B cell (primary cell): ENCODE results near the gene ATXN1. TPM values are rescaled to one million over a fixed set of nuclear protein-coding genes. Genes with fewer than 3 reads are reported as not detected.

Source experiments
- ATAC-seq: fragments of 200-7000 bp; cut with Tn5 transposase; one replicate; pipeline ENCODE4 v1.10.0; 2021; ENCODE audit warnings: low read depth, mild to moderate bottlenecking, moderate number of reproducible peaks, moderate library complexity
- CTCF ChIA-PET: fragments of 350-600 bp; sonication (Branson Sonifier 250); formaldehyde crosslinking; loops from one replicate; lab custom pipeline; 2021; ENCODE audit warnings: antibody characterized with exemption, inconsistent platforms; lab: Charles Lee
- POLR2A ChIA-PET: fragments of 350-600 bp; sonication (Branson Sonifier 250); formaldehyde crosslinking; loops from one replicate; lab custom pipeline; 2021; ENCODE audit warnings: antibody characterized with exemption; lab: Charles Lee
- DNase-seq: peaks from one replicate; pipeline ENCODE4 v3.0.0; 2013
- H2AFZ ChIP-seq: 2 replicates; pipeline ENCODE4 v1.6.1; 2012; ENCODE audit warnings: mild to moderate bottlenecking, low read depth, low read length; ENCODE audit not compliant: insufficient read depth, poor library complexity, severe bottlenecking
- H3K27ac ChIP-seq, 2 donors: 1 replicate in 1 of 2; 2 replicates in 1 of 2; pipeline ENCODE4 v1.5.1; 2012 to 2013; ENCODE audit warnings: low read length in 2 of 2, mild to moderate bottlenecking in 2 of 2, moderate library complexity in 1 of 2
- H3K27me3 ChIP-seq, 4 experiments: fragments of 200-600 bp in 1 of 4; sonication (generic) in 1 of 4; replicated peaks in 1 of 4; 1 replicate in 2 of 4; 2 replicates in 2 of 4; pipeline versions ENCODE4 v1.6.1 to v1.7.0; 2013 to 2016; ENCODE audit warnings: low read length in 3 of 4, mild to moderate bottlenecking in 2 of 4, mixed read lengths in 1 of 4, moderate library complexity in 1 of 4; ENCODE audit not compliant: insufficient read depth in 4 of 4, control insufficient read depth in 3 of 4; ENCODE audit errors: control extremely low read depth in 1 of 4
- H3K36me3 ChIP-seq, 2 experiments: replicated peaks in 1 of 2; 1 replicate in 1 of 2; 2 replicates in 1 of 2; pipeline versions ENCODE4 v1.6.1 to v1.7.1; 2013; ENCODE audit warnings: low read length in 1 of 2; ENCODE audit not compliant: insufficient read depth in 2 of 2, control insufficient read depth in 1 of 2; ENCODE audit errors: control extremely low read depth in 1 of 2, extremely low read depth in 1 of 2
- H3K4me1 ChIP-seq, 2 donors: fragments of 200-600 bp in 1 of 2; sonication (generic) in 1 of 2; 1 replicate in 1 of 2; 2 replicates in 1 of 2; pipeline versions ENCODE4 v1.5.1 to v1.6.1; 2013 to 2017; ENCODE audit warnings: low read length in 2 of 2; ENCODE audit not compliant: control insufficient read depth in 2 of 2, insufficient read depth in 2 of 2
- H3K4me2 ChIP-seq: replicated peaks from 2 replicates; pipeline ENCODE3; 2012; ENCODE audit warnings: mild to moderate bottlenecking, low read depth, low read length; ENCODE audit not compliant: poor library complexity, severe bottlenecking
- H3K4me3 ChIP-seq, 5 experiments: fragments of 200-600 bp in 1 of 5; sonication (generic) in 1 of 5; 1 replicate in 3 of 5; 2 replicates in 2 of 5; pipeline versions ENCODE4 v1.5.1 to v1.7.0; 2011 to 2016; ENCODE audit warnings: low read length in 4 of 5, mild to moderate bottlenecking in 4 of 5, low read depth in 2 of 5, control low read depth in 1 of 5, moderate library complexity in 1 of 5; ENCODE audit not compliant: insufficient read depth in 1 of 5; ENCODE audit errors: control extremely low read depth in 1 of 5, extremely low read depth in 1 of 5
- H3K79me2 ChIP-seq: fragments of 200-600 bp; sonication (generic); one replicate; pipeline ENCODE4 v1.6.0; 2016; ENCODE audit warnings: low read length; ENCODE audit not compliant: control insufficient read depth, insufficient read depth
- H3K9ac ChIP-seq: fragments of 200-600 bp; sonication (generic); 2 replicates; pipeline ENCODE4 v1.6.1; 2017; ENCODE audit warnings: mild to moderate bottlenecking, low read length, moderate library complexity
- H3K9me3 ChIP-seq, 3 donors: one replicate each; pipeline versions ENCODE4 v1.6.1 to v1.7.1; 2013; ENCODE audit warnings: low read length in 2 of 3; ENCODE audit not compliant: control insufficient read depth in 2 of 3, insufficient read depth in 1 of 3; ENCODE audit errors: control extremely low read depth in 1 of 3
- H4K20me1 ChIP-seq: 2 replicates; pipeline ENCODE4 v1.6.0; 2012; ENCODE audit warnings: mild to moderate bottlenecking, low read length; ENCODE audit not compliant: insufficient read depth, control insufficient read depth, poor library complexity, severe bottlenecking
- H3K27ac Mint-ChIP-seq: one replicate; pipeline ENCODE4 v1.8.0; 2021; ENCODE audit warnings: mixed read lengths
- H3K27me3 Mint-ChIP-seq: one replicate; pipeline ENCODE4 v1.8.0; 2021; ENCODE audit warnings: mixed read lengths
- H3K4me1 Mint-ChIP-seq: one replicate; pipeline ENCODE4 v1.8.0; 2021; ENCODE audit warnings: mixed read lengths
- H3K4me3 Mint-ChIP-seq: one replicate; pipeline ENCODE4 v1.8.0; 2021; ENCODE audit warnings: mixed read lengths
- H3K9me3 Mint-ChIP-seq: one replicate; pipeline ENCODE4 v1.8.0; 2022; ENCODE audit warnings: mixed read lengths; ENCODE audit not compliant: insufficient read depth
- EZH2 ChIP-seq: IDR thresholded peaks from 2 replicates; pipeline ENCODE4 v1.6.1; 2012; ENCODE audit warnings: borderline replicate concordance, low read depth, mild to moderate bottlenecking, moderate library complexity, low read length; ENCODE audit not compliant: insufficient read depth, poor library complexity, severe bottlenecking
- WGBS: methylation state at CpG from one replicate; pipeline ENCODE4 v1.1.5; 2013; ENCODE audit warnings: missing lambda C conversion rate; ENCODE audit not compliant: insufficient coverage; 5-methylcytosine and 5-hydroxymethylcytosine counted together
- intact Hi-C: fragments of 100-400 bp; cut with micrococcal nuclease; formaldehyde crosslinking; loops from one replicate; pipeline ENCODE4 v1.10.0; 2022
- polyA plus RNA-seq: library from polyadenylated mRNA; depleted of rRNA; stranded (reverse); fragments of >200 nt; gene quantifications from 2 replicates; pipeline ENCODE4 v1.2.3, GENCODE V29; 2012
- total RNA-seq, 2 donors: library from RNA; stranded (reverse); fragments of 120-200 nt in 1 of 2; gene quantifications; 1 replicate in 1 of 2; 2 replicates in 1 of 2; pipeline versions ENCODE4 v1.2.3 to v1.2.4, GENCODE V29; 2013 to 2022
- TF ChIP-seq, protein P1 (sequence below): fragments of 200-600 bp; IDR thresholded peaks from one replicate; pipeline ENCODE4 v1.8.0; 2022; ENCODE audit warnings: antibody characterized with exemption, mild to moderate bottlenecking

The ATXN1 gene
- total and polyA plus RNA-seq, 2 donors (not counting 1 experiment from before 2014, with no cell fraction given) = 5.7 to 63.8 TPM

DNA sequence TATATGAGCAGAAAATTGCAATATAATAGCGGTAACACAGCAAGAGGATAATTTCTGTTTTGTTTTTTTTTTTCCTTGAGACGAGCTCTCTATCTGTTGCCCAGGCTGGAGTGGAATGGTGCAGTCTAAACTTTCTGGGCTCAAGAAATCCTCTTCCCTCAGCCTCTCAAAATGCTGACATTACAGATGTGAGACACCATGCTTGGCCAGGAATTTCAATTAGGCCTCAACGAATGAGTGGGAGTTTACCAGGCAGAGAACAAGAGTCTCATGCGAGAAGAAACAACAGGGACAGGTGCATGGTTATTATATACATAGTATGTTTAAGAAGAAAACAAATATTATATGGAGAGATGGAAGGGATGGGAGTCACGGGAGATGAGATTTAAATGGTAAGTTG lies 111.4 kb downstream of the ATXN1 start:
- H3K4me2 ChIP-seq = no peak overlapping the region
- ATAC-seq (no peak), DNase-seq (no peak)
- no peaks in the 10 kb centered on the region for H3K27me3 ChIP-seq
- no peaks in the 10 kb centered on the region for H3K27me3 Mint-ChIP-seq
- ChIA-PET POLR2A (no interaction called here), CTCF (interaction anchor here (1.4 kb wide), 1 partner anchor 10 kb away, joined by 3 read pairs; no protein-coding TSS in a partner anchor)
- no peak overlapping the region for H3K4me3 Mint-ChIP-seq
- H3K9me3 ChIP-seq = no peaks in the 10 kb centered on the region
- H3K4me3 ChIP-seq = no peak overlapping the region
- no peaks in the 10 kb centered on the region for H3K36me3 ChIP-seq
- peaks cover 11% of the 10 kb centered on the region for H3K4me1 Mint-ChIP-seq
- no peaks in the 10 kb centered on the region for H4K20me1 ChIP-seq
- H3K9me3 Mint-ChIP-seq = no peaks in the 10 kb centered on the region
- TF ChIP-seq EZH2 = no peak
- TF ChIP-seq, protein P1, sequence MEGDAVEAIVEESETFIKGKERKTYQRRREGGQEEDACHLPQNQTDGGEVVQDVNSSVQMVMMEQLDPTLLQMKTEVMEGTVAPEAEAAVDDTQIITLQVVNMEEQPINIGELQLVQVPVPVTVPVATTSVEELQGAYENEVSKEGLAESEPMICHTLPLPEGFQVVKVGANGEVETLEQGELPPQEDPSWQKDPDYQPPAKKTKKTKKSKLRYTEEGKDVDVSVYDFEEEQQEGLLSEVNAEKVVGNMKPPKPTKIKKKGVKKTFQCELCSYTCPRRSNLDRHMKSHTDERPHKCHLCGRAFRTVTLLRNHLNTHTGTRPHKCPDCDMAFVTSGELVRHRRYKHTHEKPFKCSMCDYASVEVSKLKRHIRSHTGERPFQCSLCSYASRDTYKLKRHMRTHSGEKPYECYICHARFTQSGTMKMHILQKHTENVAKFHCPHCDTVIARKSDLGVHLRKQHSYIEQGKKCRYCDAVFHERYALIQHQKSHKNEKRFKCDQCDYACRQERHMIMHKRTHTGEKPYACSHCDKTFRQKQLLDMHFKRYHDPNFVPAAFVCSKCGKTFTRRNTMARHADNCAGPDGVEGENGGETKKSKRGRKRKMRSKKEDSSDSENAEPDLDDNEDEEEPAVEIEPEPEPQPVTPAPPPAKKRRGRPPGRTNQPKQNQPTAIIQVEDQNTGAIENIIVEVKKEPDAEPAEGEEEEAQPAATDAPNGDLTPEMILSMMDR = no peak
- H3K9ac ChIP-seq = no peak overlapping the region
- H3K4me1 ChIP-seq = peaks cover 0 to 7% of the 10 kb centered on the region in 2 donors
- no peaks in the 10 kb centered on the region for H3K79me2 ChIP-seq
- no peak overlapping the region for H3K27ac Mint-ChIP-seq
- WGBS = no CpG with 5 or more reads among the region's 5 CpGs
- H2AFZ ChIP-seq = no peak overlapping the region
- intact Hi-C loops = no loop called here
- no peak overlapping the region for H3K27ac ChIP-seq

DNA sequence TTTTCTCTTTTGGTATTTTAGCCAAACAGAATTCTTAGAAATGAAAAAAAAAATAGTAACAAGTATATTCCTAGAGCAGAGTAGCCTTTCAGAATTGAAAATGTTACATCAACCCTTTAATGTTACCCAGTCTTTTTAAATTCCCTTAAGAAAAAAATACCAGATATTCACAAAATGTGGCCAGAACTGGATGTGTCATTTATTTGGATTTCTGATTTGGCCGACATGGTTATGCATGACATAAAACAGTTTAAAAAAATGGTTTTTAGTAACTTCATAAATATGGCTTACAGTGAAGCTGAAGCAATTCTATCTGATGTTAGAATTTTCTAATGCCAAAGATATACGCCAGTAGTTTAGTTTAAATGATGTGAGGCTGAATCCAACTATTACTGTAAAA lies 112.0 kb downstream of the ATXN1 start:
- H3K27me3 Mint-ChIP-seq = no peaks in the 10 kb centered on the region
- ATAC-seq (no peak), DNase-seq (no peak)
- Histone ChIP-seq H3K4me1 (peaks cover 0 to 7% of the 10 kb centered on the region in 2 donors), H2AFZ (no peak overlapping the region), H3K4me3 (no peak overlapping the region), H3K79me2 (no peaks in the 10 kb centered on the region), H3K9me3 (no peaks in the 10 kb centered on the region), H4K20me1 (no peaks in the 10 kb centered on the region), H3K9ac (no peak overlapping the region), H3K4me2 (no peak overlapping the region), H3K27me3 (no peaks in the 10 kb centered on the region), H3K36me3 (no peaks in the 10 kb centered on the region), H3K27ac (no peak overlapping the region)
- H3K27ac Mint-ChIP-seq = no peak overlapping the region
- intact Hi-C loops = no loop called here
- no peaks in the 10 kb centered on the region for H3K9me3 Mint-ChIP-seq
- no CpG with 5 or more reads among the region's 2 CpGs for WGBS
- no peak overlapping the region for H3K4me3 Mint-ChIP-seq
- POLR2A ChIA-PET = no interaction called here
- peaks cover 11% of the 10 kb centered on the region for H3K4me1 Mint-ChIP-seq
- no peak for TF ChIP-seq EZH2
- TF ChIP-seq, protein P1 = no peak
- CTCF ChIA-PET = interaction anchor here (1.4 kb wide), 1 partner anchor 11 kb away, joined by 3 read pairs; no protein-coding TSS in a partner anchor
